ENCODE data around the gene MEIS2.

DNA sequence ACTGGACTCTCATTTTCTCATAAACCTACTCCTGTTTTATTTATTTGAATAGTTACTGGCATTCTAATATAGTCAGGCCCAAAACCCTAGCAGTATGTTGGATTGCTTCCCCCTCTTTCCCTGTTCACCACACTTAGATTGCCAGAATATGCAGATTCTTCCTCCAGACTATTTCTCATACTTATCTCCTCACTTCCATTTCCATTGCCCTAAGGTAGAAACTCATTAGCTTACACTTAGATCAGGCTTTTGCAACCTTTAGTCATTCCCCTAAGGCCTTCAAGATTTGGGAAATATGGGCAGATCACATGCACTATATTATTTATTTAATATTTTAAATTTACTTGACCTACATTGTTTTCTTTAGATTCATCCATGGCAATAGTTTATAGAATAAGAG lies 98.9 kb downstream of the MEIS2 start:
- no peak for TF ChIP-seq MEIS2 (CRISPR knock-in tag; IDR thresholded peaks at IDR 0.05)
- no peak for TF ChIP-seq CTCF (CRISPR knock-in tag; IDR thresholded peaks at IDR 0.05)

All from HepG2 (cell line).